ACC112 (cell line): ENCODE data around the gene CHMP6.
A peak's percentile ranks its signal among the peaks of the same experiment; 100 is the strongest.
"Not testable (repeated sequence)": the region's sequence is repeated elsewhere in the genome, so short reads cannot be mapped to it uniquely, and the experiment has no call there.

Experiments used
- H2AFZ ChIP-seq: fragments of 200-600 bp; sonication (generic); one replicate; pipeline ENCODE4 v1.6.0; 2017; ENCODE audit warnings: antibody characterized with exemption, low read length; ENCODE audit not compliant: unreplicated experiment
- H3K27ac ChIP-seq: fragments of 200-600 bp; sonication (generic); 2 replicates; pipeline ENCODE4 v1.5.1; 2014; ENCODE audit warnings: low read depth, mild to moderate bottlenecking, antibody characterized with exemption, low read length, moderate library complexity
- H3K27me3 ChIP-seq: fragments of 200-600 bp; sonication (generic); 2 replicates; pipeline ENCODE4 v1.6.1; 2014; ENCODE audit warnings: mild to moderate bottlenecking, antibody characterized with exemption, low read length, moderate library complexity, mixed read lengths; ENCODE audit not compliant: insufficient read depth
- H3K36me3 ChIP-seq: fragments of 200-600 bp; sonication (generic); 2 replicates; pipeline ENCODE4 v1.6.1; 2016; ENCODE audit warnings: mild to moderate bottlenecking, antibody characterized with exemption, low read length, moderate library complexity, mixed read lengths; ENCODE audit not compliant: insufficient read depth
- H3K4me1 ChIP-seq: fragments of 200-600 bp; sonication (generic); one replicate; pipeline ENCODE4 v1.6.1; 2016; ENCODE audit warnings: low read length, mixed read lengths; ENCODE audit not compliant: insufficient read depth, unreplicated experiment, control insufficient read depth
- H3K4me3 ChIP-seq: fragments of 200-600 bp; sonication (generic); 2 replicates; pipeline ENCODE4 v1.5.1; 2014; ENCODE audit warnings: mild to moderate bottlenecking, low read depth, low read length
- H3K79me2 ChIP-seq: fragments of 200-600 bp; sonication (generic); one replicate; pipeline ENCODE4 v1.6.0; 2016; ENCODE audit warnings: low read length; ENCODE audit not compliant: control insufficient read depth, unreplicated experiment, insufficient read depth

CHMP6 gene

DNA sequence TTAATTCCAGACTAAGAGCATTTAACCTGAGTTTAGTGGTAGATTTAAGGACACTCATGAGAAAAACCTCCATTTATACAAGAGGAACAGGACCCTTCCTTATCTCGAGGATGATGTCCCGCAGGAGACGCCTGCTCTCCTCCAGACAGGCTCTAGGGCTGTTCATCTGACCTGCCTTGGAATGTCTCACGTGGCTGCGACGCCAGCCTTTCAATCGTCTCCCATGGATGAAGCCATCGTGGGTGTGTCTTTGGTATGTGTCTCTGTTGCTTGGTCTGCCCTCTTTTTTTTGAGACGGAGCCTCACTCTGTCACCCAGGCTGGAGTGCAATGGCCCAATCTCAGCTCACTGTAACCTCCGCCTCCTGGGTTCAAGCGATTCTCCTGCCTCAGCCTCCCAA lies 16.5 kb downstream of the CHMP6 start:
- H3K79me2 ChIP-seq: no peaks in the 10 kb centered on the region

DNA sequence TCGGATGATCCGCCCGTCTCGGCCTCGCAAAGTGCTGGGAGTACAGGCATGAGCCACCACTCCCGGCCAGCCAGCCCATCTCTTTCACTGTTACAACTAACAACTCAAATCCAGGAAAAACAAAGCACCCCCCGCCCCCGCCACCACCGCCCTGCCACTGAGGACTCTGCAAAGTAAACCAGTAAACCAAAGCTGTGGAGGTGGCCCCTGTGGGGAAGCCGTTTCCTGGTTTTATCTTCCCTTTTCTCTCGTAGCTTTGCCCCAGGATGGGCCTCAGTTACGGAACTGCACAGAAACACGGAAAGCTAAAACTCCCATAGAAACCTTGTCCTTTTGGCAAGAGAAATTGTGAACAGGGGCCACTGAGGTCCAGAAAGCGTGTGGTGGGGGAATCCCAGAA lies 17.5 kb downstream of the CHMP6 start:
- peaks cover 23% of the 10 kb centered on the region for H3K27me3 ChIP-seq

More for the DNA sequence above, 16.5 kb downstream of the CHMP6 start:
- H3K4me1 ChIP-seq: no peaks in the 10 kb centered on the region
- no peak overlapping the region for H2AFZ ChIP-seq
- no peak overlapping the region for H3K27ac ChIP-seq
- no peak overlapping the region for H3K4me3 ChIP-seq
- peaks cover 31% of the 10 kb centered on the region for H3K27me3 ChIP-seq
- no peaks in the 10 kb centered on the region for H3K36me3 ChIP-seq

DNA sequence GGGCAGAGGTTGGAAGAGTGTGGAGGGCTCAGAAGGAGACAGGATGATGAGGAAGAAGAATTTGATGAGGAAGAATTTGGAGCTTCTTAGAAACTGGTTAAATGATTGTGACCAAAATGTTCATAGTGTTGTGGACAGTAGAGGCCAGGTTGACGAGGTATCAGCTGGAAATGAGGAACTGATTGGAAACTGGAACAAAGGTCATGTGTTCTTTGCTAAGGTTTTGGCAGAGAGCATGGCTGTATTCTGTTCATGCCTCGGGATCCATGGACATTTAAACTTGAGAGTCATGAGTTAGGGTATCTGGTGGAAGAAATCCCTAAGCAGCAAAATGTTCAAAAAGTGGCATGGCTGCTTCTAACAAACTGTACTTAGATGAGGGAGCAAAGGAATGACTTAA lies 19.3 kb downstream of the CHMP6 start:
- Histone ChIP-seq H3K36me3 (no peaks in the 10 kb centered on the region), H3K79me2 (no peaks in the 10 kb centered on the region), H3K4me3 (no peak overlapping the region), H3K27ac (no peak overlapping the region), H3K4me1 (no peaks in the 10 kb centered on the region), H3K27me3 (peaks cover 13% of the 10 kb centered on the region), H2AFZ (no peak overlapping the region)

More for the DNA sequence above, 17.5 kb downstream of the CHMP6 start:
- H3K4me3 ChIP-seq: no peak overlapping the region
- H2AFZ ChIP-seq: no peak overlapping the region
- no peak overlapping the region for H3K27ac ChIP-seq
- H3K36me3 ChIP-seq: no peaks in the 10 kb centered on the region
- no peaks in the 10 kb centered on the region for H3K4me1 ChIP-seq
- no peaks in the 10 kb centered on the region for H3K79me2 ChIP-seq

DNA sequence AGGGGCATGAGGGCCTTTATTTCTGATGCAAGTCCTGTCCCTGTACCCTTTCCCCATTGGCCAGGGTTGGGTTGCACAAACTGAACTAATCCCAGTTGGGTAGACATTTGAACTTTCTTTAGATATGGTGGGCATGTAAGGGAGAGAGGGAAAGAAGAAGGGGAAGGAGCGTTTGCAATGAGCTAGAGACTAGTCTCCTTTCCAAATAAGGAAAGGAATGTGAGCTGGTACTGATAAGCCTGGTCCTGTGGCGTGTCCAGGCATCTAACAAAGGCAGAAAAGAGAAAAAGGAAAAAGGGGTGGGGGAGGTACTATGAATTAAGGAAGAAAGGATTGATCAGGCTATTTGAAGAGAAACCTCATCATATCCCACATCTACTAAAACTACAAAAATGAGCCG lies 20.3 kb downstream of the CHMP6 start:
- Histone ChIP-seq H3K27ac (no peak overlapping the region), H3K4me1 (no peaks in the 10 kb centered on the region), H2AFZ (no peak overlapping the region), H3K36me3 (no peaks in the 10 kb centered on the region), H3K27me3 (peaks cover 5% of the 10 kb centered on the region), H3K79me2 (no peaks in the 10 kb centered on the region), H3K4me3 (no peak overlapping the region)

DNA sequence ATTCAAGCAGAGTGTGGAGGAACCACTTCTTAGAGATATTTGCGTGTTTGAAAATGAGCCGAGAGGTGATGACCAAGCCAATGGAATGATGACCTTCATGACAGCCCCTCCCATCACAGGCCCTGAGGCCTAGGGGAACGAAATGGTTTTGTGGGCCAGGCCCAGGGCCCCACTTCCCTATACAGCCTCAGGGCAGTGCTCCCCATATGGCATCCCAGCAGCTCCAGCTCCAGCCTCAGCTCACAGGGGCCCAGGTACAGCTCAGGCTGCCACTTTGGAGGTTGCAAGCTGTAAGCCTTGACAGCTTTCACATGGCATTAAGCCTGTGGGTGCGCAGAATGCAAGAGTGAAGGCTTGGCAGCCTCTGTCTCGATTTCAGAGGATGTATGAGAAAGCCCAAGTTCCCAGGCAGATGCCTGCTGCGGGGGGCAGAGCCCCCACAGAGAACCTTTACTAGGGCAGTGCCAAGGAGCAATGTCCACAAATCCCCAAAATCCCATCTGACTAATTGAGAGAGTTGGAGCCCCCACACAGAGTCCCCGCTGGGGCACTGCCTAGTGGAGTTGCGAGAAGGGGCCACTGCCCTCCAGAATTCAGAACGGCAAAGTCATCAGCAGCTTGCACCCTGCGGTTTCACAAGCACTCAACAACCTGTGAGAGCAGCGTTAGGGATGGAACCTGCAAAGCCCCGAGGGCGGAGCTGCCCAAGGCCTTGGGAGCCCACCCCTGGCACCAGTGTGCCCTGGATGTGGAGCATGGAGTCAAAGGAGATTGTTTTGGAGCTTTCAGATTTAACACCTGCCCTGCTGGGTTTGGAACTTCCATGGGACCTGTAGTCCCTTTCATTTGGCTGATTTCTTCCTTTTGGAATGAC lies 21.2 kb downstream of the CHMP6 start:
- H3K4me3 ChIP-seq: no peak overlapping the region
- H3K36me3 ChIP-seq: no peaks in the 10 kb centered on the region
- peaks cover 2% of the 10 kb centered on the region for H3K4me1 ChIP-seq
- no peaks in the 10 kb centered on the region for H3K79me2 ChIP-seq
- H3K27me3 ChIP-seq: peaks cover 4% of the 10 kb centered on the region
- no peak overlapping the region for H2AFZ ChIP-seq
- no peak overlapping the region for H3K27ac ChIP-seq

DNA sequence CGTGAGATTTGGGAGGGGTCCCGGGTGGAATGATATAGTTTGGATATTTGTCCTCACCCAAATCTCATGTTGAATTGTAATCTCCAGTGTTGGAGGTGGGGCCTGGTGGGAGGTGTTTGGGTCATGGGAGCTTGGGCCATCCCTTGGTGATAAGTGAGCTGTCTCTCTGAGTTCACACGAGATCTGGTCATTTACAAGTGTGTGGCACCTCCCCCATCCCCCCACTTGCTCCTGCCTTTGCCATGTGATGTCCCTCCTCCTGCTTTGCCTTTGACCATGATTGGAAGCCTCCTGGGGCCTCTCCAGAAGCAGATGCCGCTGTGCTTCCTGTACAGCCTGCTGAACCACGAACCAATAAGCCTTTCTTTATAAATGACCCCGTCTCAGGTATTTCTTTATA lies 22.0 kb downstream of the CHMP6 start:
- Histone ChIP-seq H3K4me3 (no peak overlapping the region), H3K27ac (no peak overlapping the region), H3K36me3 (no peaks in the 10 kb centered on the region), H3K4me1 (peaks cover 10% of the 10 kb centered on the region), H3K27me3 (no peaks in the 10 kb centered on the region), H3K79me2 (no peaks in the 10 kb centered on the region), H2AFZ (no peak overlapping the region)

DNA sequence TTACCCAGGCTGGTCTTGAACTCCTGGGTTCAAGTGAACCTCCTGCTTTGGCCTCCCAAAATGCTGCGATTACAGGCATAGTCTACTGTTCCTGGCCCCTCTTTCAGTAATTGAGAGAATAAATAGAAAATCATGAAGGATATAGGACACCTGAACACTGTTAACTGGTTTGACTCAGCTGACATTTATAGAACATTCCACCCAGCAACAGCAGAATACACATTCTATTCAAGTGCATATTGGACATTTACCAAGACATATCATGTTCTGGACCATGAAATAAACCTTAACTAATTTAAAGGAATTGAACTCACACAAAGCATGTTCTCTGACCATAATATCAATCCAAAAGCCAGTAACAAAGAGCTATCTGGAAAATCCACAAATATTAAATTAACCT lies 23.5 kb downstream of the CHMP6 start:
- H3K27ac ChIP-seq: no peak overlapping the region
- no peak overlapping the region for H3K4me3 ChIP-seq
- H3K4me1 ChIP-seq: peaks cover 11% of the 10 kb centered on the region
- no peaks in the 10 kb centered on the region for H3K36me3 ChIP-seq
- no peaks in the 10 kb centered on the region for H3K79me2 ChIP-seq
- H2AFZ ChIP-seq: no peak overlapping the region
- no peaks in the 10 kb centered on the region for H3K27me3 ChIP-seq

DNA sequence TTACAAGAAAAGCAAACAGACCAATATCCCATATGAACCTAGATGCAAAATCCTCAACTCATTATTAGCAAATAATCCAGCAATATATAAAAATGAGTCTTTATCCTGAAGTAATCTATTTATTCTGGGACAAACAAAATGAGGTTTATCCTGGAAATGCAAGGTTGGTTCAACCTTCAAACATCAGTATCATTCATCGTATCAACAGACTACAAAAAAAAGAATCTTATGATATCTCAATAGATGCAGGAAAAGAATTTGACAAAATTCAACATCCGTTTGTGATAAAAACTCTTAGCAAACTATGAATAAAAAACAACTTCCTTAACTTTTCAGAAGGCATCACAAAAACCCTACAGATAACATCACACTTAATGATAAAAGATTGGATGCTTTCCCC lies 24.9 kb downstream of the CHMP6 start:
- no peaks in the 10 kb centered on the region for H3K27me3 ChIP-seq
- no peaks in the 10 kb centered on the region for H3K79me2 ChIP-seq
- H3K27ac ChIP-seq: no peak overlapping the region
- H3K36me3 ChIP-seq: no peaks in the 10 kb centered on the region
- no peak overlapping the region for H2AFZ ChIP-seq
- peaks cover 20% of the 10 kb centered on the region for H3K4me1 ChIP-seq
- H3K4me3 ChIP-seq: no peak overlapping the region

DNA sequence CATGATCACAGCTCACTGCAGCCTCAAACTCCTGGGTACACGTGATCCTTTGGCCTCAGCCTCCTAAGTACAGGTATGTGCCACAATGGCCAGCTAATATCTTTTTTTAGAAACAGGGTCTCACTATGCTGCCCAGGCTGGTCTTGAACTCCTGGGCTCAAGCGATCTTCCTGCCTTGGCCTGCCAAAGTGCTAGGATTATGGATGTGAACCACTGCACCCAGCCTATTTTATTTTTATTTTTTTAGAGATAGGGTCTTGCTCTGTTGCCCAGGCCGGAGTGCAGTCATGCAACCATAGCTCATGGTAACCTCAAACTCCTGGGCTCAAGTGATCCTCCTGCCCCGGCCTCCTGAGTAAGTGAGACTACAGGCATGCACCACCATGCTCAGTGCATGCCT lies 25.7 kb downstream of the CHMP6 start:
- peaks cover 20% of the 10 kb centered on the region for H3K4me1 ChIP-seq
- H2AFZ ChIP-seq, H3K79me2 ChIP-seq, H3K36me3 ChIP-seq, H3K27me3 ChIP-seq, H3K27ac ChIP-seq, H3K4me3 ChIP-seq: not testable (repeated sequence)

DNA sequence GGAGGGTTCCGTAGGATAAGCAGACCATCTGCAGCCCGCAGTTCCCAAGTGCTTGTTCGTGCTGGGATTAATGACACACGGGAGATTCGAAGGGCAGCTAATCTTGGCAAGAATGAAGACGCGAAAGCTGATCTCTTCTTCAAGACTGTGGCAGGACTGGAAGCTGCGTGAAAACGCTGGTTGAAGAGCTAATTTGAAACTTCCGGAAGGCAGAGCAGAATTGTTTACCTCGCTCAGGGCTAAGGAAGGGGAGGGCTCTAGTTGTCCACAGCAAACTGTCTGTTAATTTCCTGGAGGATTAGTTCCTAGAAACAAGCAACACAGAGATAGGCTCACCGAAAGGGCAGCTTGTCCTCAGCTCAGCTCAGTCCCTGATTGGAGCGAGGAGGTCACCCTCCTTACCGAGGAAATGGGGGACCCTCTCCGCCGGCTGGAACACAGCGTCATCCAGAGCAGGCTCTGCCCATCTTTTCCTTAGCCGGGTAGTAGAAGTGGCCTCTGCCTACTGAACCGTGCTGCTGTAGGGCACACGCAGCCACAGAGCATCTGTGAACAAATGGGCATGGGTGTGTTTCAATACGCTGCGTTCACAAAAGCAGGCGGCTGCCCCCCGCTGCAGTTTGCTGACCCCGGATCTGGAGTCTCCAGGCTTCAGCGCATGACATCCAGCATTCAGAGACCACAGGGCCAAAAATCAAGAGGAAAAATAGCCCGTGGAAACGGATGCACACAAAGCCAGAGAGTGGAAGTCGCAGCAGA lies 26.6 kb downstream of the CHMP6 start:
- H3K79me2 ChIP-seq: no peaks in the 10 kb centered on the region
- H3K4me1 ChIP-seq: peaks cover 20% of the 10 kb centered on the region
- no peaks in the 10 kb centered on the region for H3K36me3 ChIP-seq
- H3K27me3 ChIP-seq: no peaks in the 10 kb centered on the region
- H3K4me3 ChIP-seq: peak overlapping the region; percentile 60
- H3K27ac ChIP-seq: no peak overlapping the region
- H2AFZ ChIP-seq: peak overlapping the region; percentile 79
